SK-N-MC (cell line): ENCODE results near the gene NUP50.

Experiments
- DNase-seq: peaks from one replicate; pipeline ENCODE4 v3.0.0-alpha.2; 2011; ENCODE audit warnings: low read depth, low spot score
- H3K27ac ChIP-seq: fragments of 200-600 bp; sonication (generic); 2 replicates; pipeline ENCODE4 v1.5.1; 2016; ENCODE audit warnings: mixed run types
- H3K36me3 ChIP-seq: fragments of 200-600 bp; sonication (generic); 2 replicates; pipeline ENCODE4 v1.6.1; 2017; ENCODE audit warnings: antibody characterized with exemption, low read length, mixed read lengths; ENCODE audit not compliant: insufficient read depth
- H3K4me3 ChIP-seq: fragments of 200-600 bp; sonication (generic); 2 replicates; pipeline ENCODE4 v1.5.1; 2016
- H3K9ac ChIP-seq: fragments of 200-600 bp; sonication (generic); 2 replicates; pipeline ENCODE4 v1.8.0; 2017; ENCODE audit warnings: mixed run types, mixed read lengths; ENCODE audit not compliant: insufficient read length
- H3K9me3 ChIP-seq: fragments of 200-600 bp; sonication (generic); 2 replicates; pipeline ENCODE4 v1.6.1; 2017; ENCODE audit warnings: low read depth, mild to moderate bottlenecking, antibody characterized with exemption, low read length, moderate library complexity, mixed read lengths
- EZH2 ChIP-seq: fragments of 200-600 bp; sonication (generic); IDR thresholded peaks from one replicate; pipeline ENCODE4 v1.6.1; 2017; ENCODE audit warnings: antibody characterized with exemption
- FOXP2 ChIP-seq: optimal IDR thresholded peaks from 2 replicates; pipeline ENCODE3; 2011; ENCODE audit warnings: mild to moderate bottlenecking, moderate library complexity; ENCODE audit not compliant: insufficient read depth; ENCODE audit errors: extremely low read length, control extremely low read depth
- POLR2AphosphoS5 ChIP-seq: IDR thresholded peaks from 2 replicates; pipeline ENCODE4 v1.6.1; 2012; ENCODE audit warnings: mild to moderate bottlenecking, low read depth, low read length, borderline replicate concordance

NUP50 gene

GRCh38 chr22:45171830-45172229, 8.1 kb downstream of the NUP50 start:
- Histone ChIP-seq H3K36me3 (peaks cover 98% of the 10 kb centered on the region), H3K4me3 (no peak overlapping the region), H3K27ac (no peak overlapping the region), H3K9ac (no peak overlapping the region), H3K9me3 (no peaks in the 10 kb centered on the region)
- no peak for TF ChIP-seq EZH2
- no peak for TF ChIP-seq POLR2AphosphoS5
- TF ChIP-seq FOXP2: no peak
- no peak for DNase-seq

GRCh38 chr22:45172881-45173585, 9.3 kb downstream of the NUP50 start:
- Histone ChIP-seq H3K9me3 (no peaks in the 10 kb centered on the region), H3K4me3 (no peak overlapping the region), H3K36me3 (peaks cover 98% of the 10 kb centered on the region), H3K9ac (no peak overlapping the region), H3K27ac (no peak overlapping the region)
- DNase-seq: no peak
- TF ChIP-seq POLR2AphosphoS5: no peak
- TF ChIP-seq EZH2: no peak
- TF ChIP-seq FOXP2: no peak

- no peak overlapping the region for H3K4me3 ChIP-seq
- TF ChIP-seq EZH2: no peak
- no peak for TF ChIP-seq POLR2AphosphoS5
- no peak for TF ChIP-seq FOXP2
- H3K9ac ChIP-seq: no peak overlapping the region
- H3K9me3 ChIP-seq: no peaks in the 10 kb centered on the region
- no peak for DNase-seq
- H3K27ac ChIP-seq: no peak overlapping the region
- peaks cover 92% of the 10 kb centered on the region for H3K36me3 ChIP-seq
Measured at GRCh38 chr22:45179276-45180049, 15.7 kb downstream of the NUP50 start.

- H3K27ac ChIP-seq: no peak overlapping the region
- H3K9ac ChIP-seq: no peak overlapping the region
- TF ChIP-seq POLR2AphosphoS5: no peak
- no peak for TF ChIP-seq FOXP2
- no peak for TF ChIP-seq EZH2
- DNase-seq: no peak
- H3K36me3 ChIP-seq: peaks cover 91% of the 10 kb centered on the region
- no peaks in the 10 kb centered on the region for H3K9me3 ChIP-seq
- H3K4me3 ChIP-seq: no peak overlapping the region
Measured at GRCh38 chr22:45180146-45180679, 16.5 kb downstream of the NUP50 start.

- Histone ChIP-seq H3K9ac (no peak overlapping the region), H3K36me3 (peaks cover 91% of the 10 kb centered on the region), H3K9me3 (no peaks in the 10 kb centered on the region), H3K4me3 (no peak overlapping the region), H3K27ac (no peak overlapping the region)
- no peak for TF ChIP-seq EZH2
- TF ChIP-seq POLR2AphosphoS5: no peak
- TF ChIP-seq FOXP2: no peak
- DNase-seq: no peak
Measured at GRCh38 chr22:45181240-45181639, 17.5 kb downstream of the NUP50 start.

- Histone ChIP-seq H3K4me3 (no peak overlapping the region), H3K9ac (no peak overlapping the region), H3K27ac (no peak overlapping the region), H3K36me3 (peaks cover 87% of the 10 kb centered on the region), H3K9me3 (no peaks in the 10 kb centered on the region)
- DNase-seq: no peak
- no peak for TF ChIP-seq POLR2AphosphoS5
- TF ChIP-seq FOXP2: no peak
- TF ChIP-seq EZH2: no peak
Measured at GRCh38 chr22:45181766-45182165, 18.0 kb downstream of the NUP50 start.

- DNase-seq: no peak
- Histone ChIP-seq H3K9ac (no peak overlapping the region), H3K27ac (no peak overlapping the region), H3K4me3 (no peak overlapping the region), H3K36me3 (peaks cover 76% of the 10 kb centered on the region), H3K9me3 (no peaks in the 10 kb centered on the region)
- TF ChIP-seq POLR2AphosphoS5 (no peak), FOXP2 (no peak), EZH2 (no peak)
Measured at GRCh38 chr22:45183974-45184373, 20.2 kb downstream of the NUP50 start.

GRCh38 chr22:45185718-45186514, 22.2 kb downstream of the NUP50 start:
- H3K36me3 ChIP-seq: peaks cover 57% of the 10 kb centered on the region
- no peak overlapping the region for H3K9ac ChIP-seq
- DNase-seq: no peak

More at GRCh38 chr22:45185718-45186514, 22.2 kb downstream of the NUP50 start:
- Histone ChIP-seq H3K4me3 (no peak overlapping the region), H3K9me3 (no peaks in the 10 kb centered on the region), H3K27ac (no peak overlapping the region)
- TF ChIP-seq FOXP2 (no peak), EZH2 (no peak), POLR2AphosphoS5 (peak; percentile 33; the same call in 1 of the 2 replicates)
